Skeletal muscle cell (primary cell): ENCODE measurements around the gene AKNA.
A peak's percentile ranks its signal among the peaks of the same experiment; 100 is the strongest.

ENCODE experiments used
- DNase-seq: peaks from one replicate; pipeline ENCODE4 v3.0.0-alpha.2; 2010; ENCODE audit warnings: low read depth
- H3K4me3 ChIP-seq: 2 replicates; pipeline ENCODE4 v1.5.1; 2011; ENCODE audit warnings: low read depth, mild to moderate bottlenecking, control low read depth, low read length, moderate library complexity

The AKNA gene

GRCh38 chr9:114416906-114417305 is 29.1 kb upstream of the AKNA start:
- DNase-seq = no peak
- no peak overlapping the region for H3K4me3 ChIP-seq

GRCh38 chr9:114416290-114416689 is 28.5 kb upstream of the AKNA start:
- DNase-seq = no peak
- H3K4me3 ChIP-seq = no peak overlapping the region

- no peak overlapping the region for H3K4me3 ChIP-seq
- DNase-seq = no peak
Observed at GRCh38 chr9:114414346-114414745, 26.6 kb upstream of the AKNA start.

- no peak overlapping the region for H3K4me3 ChIP-seq
- DNase-seq = peak; percentile 49
Observed at GRCh38 chr9:114413861-114414301, 26.1 kb upstream of the AKNA start.

- no peak overlapping the region for H3K4me3 ChIP-seq
Observed at GRCh38 chr9:114412048-114412683, 24.4 kb upstream of the AKNA start.

GRCh38 chr9:114411452-114411851 is 23.7 kb upstream of the AKNA start:
- H3K4me3 ChIP-seq = no peak overlapping the region
- DNase-seq = no peak

More at GRCh38 chr9:114412048-114412683, 24.4 kb upstream of the AKNA start:
- no peak for DNase-seq

- no peak overlapping the region for H3K4me3 ChIP-seq
- DNase-seq = no peak
Observed at GRCh38 chr9:114410910-114411309, 23.1 kb upstream of the AKNA start.

GRCh38 chr9:114409842-114410241 is 22.1 kb upstream of the AKNA start:
- no peak overlapping the region for H3K4me3 ChIP-seq
- no peak for DNase-seq

- no peak for DNase-seq
- H3K4me3 ChIP-seq = no peak overlapping the region
Observed at GRCh38 chr9:114409103-114409780, 21.5 kb upstream of the AKNA start.

GRCh38 chr9:114408645-114409044 is 20.9 kb upstream of the AKNA start:
- DNase-seq = no peak
- H3K4me3 ChIP-seq = no peak overlapping the region

- DNase-seq = no peak
- no peak overlapping the region for H3K4me3 ChIP-seq
Observed at GRCh38 chr9:114407889-114408288, 20.1 kb upstream of the AKNA start.

- H3K4me3 ChIP-seq = no peak overlapping the region
- no peak for DNase-seq
Observed at GRCh38 chr9:114406441-114406840, 18.7 kb upstream of the AKNA start.

- no peak for DNase-seq
Observed at GRCh38 chr9:114405294-114406034, 17.7 kb upstream of the AKNA start.

GRCh38 chr9:114404531-114404930 is 16.7 kb upstream of the AKNA start:
- no peak for DNase-seq
- no peak overlapping the region for H3K4me3 ChIP-seq

More at GRCh38 chr9:114405294-114406034, 17.7 kb upstream of the AKNA start:
- no peak overlapping the region for H3K4me3 ChIP-seq

GRCh38 chr9:114403153-114403756 is 15.5 kb upstream of the AKNA start:
- H3K4me3 ChIP-seq = no peak overlapping the region
- DNase-seq = no peak

GRCh38 chr9:114401344-114401743 is 13.6 kb upstream of the AKNA start:
- DNase-seq = no peak
- H3K4me3 ChIP-seq = no peak overlapping the region

- H3K4me3 ChIP-seq = no peak overlapping the region
- DNase-seq = no peak
Observed at GRCh38 chr9:114400772-114401171, 13.0 kb upstream of the AKNA start.

- no peak overlapping the region for H3K4me3 ChIP-seq
- DNase-seq = no peak
Observed at GRCh38 chr9:114400219-114400618, 12.4 kb upstream of the AKNA start.

- no peak overlapping the region for H3K4me3 ChIP-seq
- DNase-seq = no peak
Observed at GRCh38 chr9:114399381-114399780, 11.6 kb upstream of the AKNA start.
